NOMO-1 treated with dmso at 0.1 percent for 144 hours (cell line): ENCODE data around the gene PIP5KL1.

Experiments used
- DNase-seq: peaks from one replicate; lab custom pipeline; 2025; ENCODE audit not compliant: unreplicated experiment; lab: John Stamatoyannopoulos, UW

Gene PIP5KL1

GRCh38 chr9:127916720-127917581 lies 13.6 kb downstream of the PIP5KL1 start, which contains the start of gene ST6GALNAC4:
ST6GALNAC4 (minus strand) TSS chr9:127917041; CDS start chr9:127916419, 622 bp downstream.
- peak; percentile 81 for DNase-seq

- DNase-seq, result no peak
Observed at GRCh38 chr9:127915801-127916719, 14.5 kb downstream of the PIP5KL1 start.

GRCh38 chr9:127915325-127915752 lies 15.2 kb downstream of the PIP5KL1 start:
- DNase-seq, result no peak

GRCh38 chr9:127913682-127914081 lies 16.9 kb downstream of the PIP5KL1 start:
- no peak for DNase-seq

GRCh38 chr9:127912882-127913281 lies 17.7 kb downstream of the PIP5KL1 start:
- no peak for DNase-seq

- DNase-seq, result no peak
Observed at GRCh38 chr9:127912296-127912695, 18.3 kb downstream of the PIP5KL1 start.

- DNase-seq, result no peak
Observed at GRCh38 chr9:127910613-127911205, 19.9 kb downstream of the PIP5KL1 start.

- no peak for DNase-seq
Observed at GRCh38 chr9:127909839-127910273, 20.7 kb downstream of the PIP5KL1 start.

- DNase-seq, result no peak
Observed at GRCh38 chr9:127908660-127908926, 22.0 kb downstream of the PIP5KL1 start.

- no peak for DNase-seq
Observed at GRCh38 chr9:127907867-127908659, 22.5 kb downstream of the PIP5KL1 start.

- no peak for DNase-seq
Observed at GRCh38 chr9:127905788-127906191, 24.8 kb downstream of the PIP5KL1 start.

GRCh38 chr9:127905004-127905728 lies 25.4 kb downstream of the PIP5KL1 start:
- DNase-seq, result no peak

GRCh38 chr9:127904561-127905003 lies 26.0 kb downstream of the PIP5KL1 start:
- DNase-seq, result peak; percentile 31

- DNase-seq, result peak; percentile 53
Observed at GRCh38 chr9:127903557-127904475, 26.8 kb downstream of the PIP5KL1 start.

- DNase-seq, result peak; percentile 24
Observed at GRCh38 chr9:127899128-127899943, 31.2 kb downstream of the PIP5KL1 start, which contains the start of gene ST6GALNAC6. ST6GALNAC6 (minus strand) TSS chr9:127899603; CDS start chr9:127897981, 1,622 bp downstream.

GRCh38 chr9:127898433-127899127 lies 32.0 kb downstream of the PIP5KL1 start:
- no peak for DNase-seq

- DNase-seq, result peak; percentile 68
Observed at GRCh38 chr9:127897193-127897692, 33.3 kb downstream of the PIP5KL1 start.
